GM12878 (cell line): Measurements from ENCODE around the gene AP3B1. TPM values are rescaled to one million over a fixed set of nuclear protein-coding genes. Genes with fewer than 3 reads are reported as not detected.

ENCODE experiments used
- ATAC-seq: fragments of 200-7000 bp; cut with Tn5 transposase; 3 replicates; pipeline ENCODE4 v1.9.1; 2020; ENCODE audit warnings: mild to moderate bottlenecking, moderate library complexity
- BruUV-seq: library from RNA; stranded (reverse); fragments of 400-500 nt; replicated peaks from 2 replicates; lab custom pipeline; 2021; lab: Mats Ljungman, UMichigan
- CTCF ChIA-PET: fragments of 300-600 bp; sonication (Branson Sonifier 250); formaldehyde crosslinking; extraction: SDS; loops from one replicate; lab custom pipeline; 2021; ENCODE audit warnings: inconsistent platforms; lab: Yijun Ruan, JAX
- POLR2A ChIA-PET: fragments of 350-600 bp; formaldehyde crosslinking; extraction: SDS; loops from one replicate; lab custom pipeline; 2021; ENCODE audit warnings: inconsistent platforms; lab: Charles Lee
- RAD21 ChIA-PET: fragments of 300-600 bp; sonication (Branson Sonifier 250); formaldehyde crosslinking; loops from one replicate; lab custom pipeline; 2023; ENCODE audit warnings: antibody characterized with exemption; ENCODE audit not compliant: unreplicated experiment; lab: Charles Lee
- SMC1A ChIA-PET: fragments of 300-600 bp; sonication (Branson Sonifier 250); formaldehyde crosslinking; loops from one replicate; lab custom pipeline; 2023; ENCODE audit not compliant: unreplicated experiment, uncharacterized antibody; lab: Charles Lee
- DNase-seq: peaks from one replicate; pipeline ENCODE4 v3.0.0-alpha.2; 2011; ENCODE audit warnings: low read depth, low spot score
- FAIRE-seq: peaks from 3 replicates; lab custom pipeline; 2011; peaks lifted over from hg19 to GRCh38; lab: Jason Lieb, UNC
- H2AFZ ChIP-seq: 2 replicates; pipeline ENCODE4 v1.6.0; 2011; ENCODE audit warnings: low read depth, low read length, control low read depth; ENCODE audit not compliant: control insufficient read depth
- H3K27ac ChIP-seq: 2 replicates; pipeline ENCODE4 v1.5.1; 2011; ENCODE audit warnings: control low read depth; ENCODE audit not compliant: control insufficient read depth, insufficient read depth
- H3K27me3 ChIP-seq, 2 experiments: replicated peaks in 1 of 2; 2 replicates each; pipeline versions ENCODE4 v1.6.0 to v1.6.1; 2011; ENCODE audit warnings: low read length in 1 of 2; ENCODE audit not compliant: control insufficient read depth in 2 of 2, insufficient read depth in 2 of 2
- H3K36me3 ChIP-seq, 2 experiments: 2 replicates each; pipeline ENCODE4 v1.5.1; 2011; ENCODE audit warnings: low read length in 1 of 2; ENCODE audit not compliant: control insufficient read depth in 2 of 2, insufficient read depth in 2 of 2
- H3K4me1 ChIP-seq: 2 replicates; pipeline ENCODE4 v1.6.1; 2011; ENCODE audit warnings: mild to moderate bottlenecking, low read length, moderate library complexity, mixed read lengths; ENCODE audit not compliant: control insufficient read depth, insufficient read depth
- H3K4me2 ChIP-seq: 2 replicates; pipeline ENCODE4 v1.6.0; 2011; ENCODE audit warnings: control low read depth; ENCODE audit not compliant: control insufficient read depth, insufficient read depth
- H3K4me3 ChIP-seq: fragments of 200-600 bp; sonication (generic); 2 replicates; pipeline ENCODE4 v1.5.1; 2016
- H3K79me2 ChIP-seq: 2 replicates; pipeline ENCODE4 v1.6.0; 2011; ENCODE audit warnings: low read length; ENCODE audit not compliant: control insufficient read depth, insufficient read depth
- H3K9ac ChIP-seq: 2 replicates; pipeline ENCODE4 v1.8.0; 2011; ENCODE audit warnings: low read length, control low read depth, mixed read lengths; ENCODE audit not compliant: control insufficient read depth, insufficient read depth
- H3K9me3 ChIP-seq: replicated peaks from 3 replicates; pipeline ENCODE4 v1.5.1; 2011; ENCODE audit warnings: mild to moderate bottlenecking, low read length; ENCODE audit not compliant: control insufficient read depth, insufficient read depth
- H4K20me1 ChIP-seq: 2 replicates; pipeline ENCODE4 v1.6.0; 2011; ENCODE audit not compliant: control insufficient read depth, insufficient read depth
- ATF2 ChIP-seq: IDR thresholded peaks from 2 replicates; pipeline ENCODE4 v1.6.1; 2012; ENCODE audit warnings: low read length, inconsistent platforms
- ELK1 ChIP-seq: IDR thresholded peaks from 2 replicates; pipeline ENCODE4 v1.6.1; 2012; ENCODE audit warnings: low read depth, low read length, improper control_type of control experiment
- SREBF1 ChIP-seq: IDR thresholded peaks from 2 replicates; pipeline ENCODE4 v1.6.1; 2012; ENCODE audit warnings: mild to moderate bottlenecking, low read length
- SUPT20H ChIP-seq: IDR thresholded peaks from 2 replicates; pipeline ENCODE4 v1.6.1; 2011; ENCODE audit warnings: low read depth, mild to moderate bottlenecking, low read length, moderate library complexity, borderline replicate concordance; ENCODE audit not compliant: control insufficient read depth
- WGBS: methylation state at CpG from one replicate; pipeline ENCODE4 v1.1.6; 2016; ENCODE audit warnings: low lambda C conversion rate; ENCODE audit not compliant: insufficient replicate concordance, insufficient coverage; ENCODE audit errors: missing lambda C conversion rate; 5-methylcytosine and 5-hydroxymethylcytosine counted together
- in situ Hi-C: fragments of 300-500 bp; cut with MboI; formaldehyde crosslinking; loops from 9 replicates; pipeline ENCODE4 v1.14.3; 2018; ENCODE audit warnings: mixed read lengths
- intact Hi-C: fragments of 100-400 bp; cut with micrococcal nuclease; formaldehyde crosslinking; loops from one replicate; pipeline ENCODE4 v1.14.2; 2022; ENCODE audit not compliant: unreplicated experiment
- polyA plus RNA-seq, 11 experiments: library from polyadenylated mRNA; depleted of rRNA in 4 of 11; unstranded in 6 of 11; stranded (reverse) in 5 of 11; fragments of >200 nt; fragmentation: Nextera tagmentation in 4 of 11; fragmentation: Illumina TruSeq in 1 of 11; extraction: Ambion mirVana in 4 of 11; extraction: Trizol in 1 of 11; gene quantifications; 1 replicate in 1 of 11; 2 replicates in 10 of 11; pipeline versions ENCODE4 v1.2.1 to v1.2.3, GENCODE V29; 2011 to 2016; ENCODE audit warnings: inconsistent platforms in 2 of 11, missing spikeins in 2 of 11, low read depth in 1 of 11
- total RNA-seq, 4 experiments: library from RNA; depleted of rRNA in 3 of 4; stranded (reverse); fragments of >200 nt in 3 of 4; fragmentation: Illumina TruSeq in 1 of 4; extraction: Trizol in 1 of 4; gene quantifications; 2 replicates each; pipeline versions ENCODE4 v1.2.1 to v1.2.3, GENCODE V29; 2013 to 2021

AP3B1 gene
- total and polyA plus RNA-seq, 10 of the 15 experiments (the other 5 are each of a cell fraction or from before 2014, with no cell fraction given) = 30.9 to 70.8 (median 46.0) TPM

- CTCF ChIA-PET = interaction anchor here (0.7 to 2.0 kb wide), 4 partner anchors 42 to 466 kb away, joined by 3 to 10 read pairs (median 4); no protein-coding TSS in a partner anchor
- no peak overlapping the region for H3K27ac ChIP-seq
- no peak for TF ChIP-seq ELK1
- no peak for TF ChIP-seq ATF2
- no peak for TF ChIP-seq SUPT20H
- no peak for TF ChIP-seq SREBF1
- H2AFZ ChIP-seq = no peak overlapping the region
- H3K4me3 ChIP-seq = no peak overlapping the region
- H3K4me2 ChIP-seq = no peak overlapping the region
- POLR2A ChIA-PET = no interaction called here
- no peak for DNase-seq
- in situ Hi-C loops (no loop called here), intact Hi-C loops (no loop called here)
- no peaks in the 10 kb centered on the region for H3K4me1 ChIP-seq
- ATAC-seq = no peak
- H3K36me3 ChIP-seq = no peaks in the 10 kb centered on the region
- BruUV-seq = no TSS peak
- FAIRE-seq = no peak
- 74% methylated on average over 5 of the region's 5 CpGs for WGBS
- H3K9me3 ChIP-seq = no peaks in the 10 kb centered on the region
- SMC1A ChIA-PET = interaction anchor here (1.2 to 3.0 kb wide), 7 partner anchors 11 to 664 kb away, joined by 3 to 14 read pairs (median 4); no protein-coding TSS in a partner anchor
- no peak overlapping the region for H3K9ac ChIP-seq
- H4K20me1 ChIP-seq = no peaks in the 10 kb centered on the region
- no peaks in the 10 kb centered on the region for H3K79me2 ChIP-seq
- no peaks in the 10 kb centered on the region for H3K27me3 ChIP-seq
- RAD21 ChIA-PET = interaction anchor here (0.7 to 1.6 kb wide), 3 partner anchors 20 to 67 kb away, joined by 3 read pairs; no protein-coding TSS in a partner anchor
These were observed 310.9 kb downstream of the AP3B1 start for GRCh38 chr5:77983482-77984199.
